Endothelial cell (in vitro differentiated cells): Measurements from ENCODE around the gene TSN. TPM values are rescaled to one million over a fixed set of nuclear protein-coding genes. Genes with fewer than 3 reads are reported as not detected.

Source experiments
- DNase-seq: peaks from one replicate; pipeline ENCODE4 v3.0.0; 2021; ENCODE audit warnings: low spot score
- H3K27ac Mint-ChIP-seq: one replicate; pipeline ENCODE4 v1.8.0; 2021; ENCODE audit warnings: mixed read lengths, inconsistent platforms; ENCODE audit not compliant: unreplicated experiment
- H3K27me3 Mint-ChIP-seq: one replicate; pipeline ENCODE4 v1.8.0; 2021; ENCODE audit warnings: mild to moderate bottlenecking, moderate library complexity, mixed read lengths, inconsistent platforms; ENCODE audit not compliant: unreplicated experiment
- H3K36me3 Mint-ChIP-seq: one replicate; pipeline ENCODE4 v1.8.0; 2021; ENCODE audit warnings: mild to moderate bottlenecking, low read depth, mixed read lengths, inconsistent platforms; ENCODE audit not compliant: unreplicated experiment
- H3K4me1 Mint-ChIP-seq: one replicate; pipeline ENCODE4 v1.8.0; 2021; ENCODE audit warnings: mild to moderate bottlenecking, mixed read lengths, inconsistent platforms; ENCODE audit not compliant: unreplicated experiment
- H3K4me3 Mint-ChIP-seq: one replicate; pipeline ENCODE4 v1.8.0; 2021; ENCODE audit warnings: mild to moderate bottlenecking, mixed read lengths, inconsistent platforms; ENCODE audit not compliant: unreplicated experiment
- H3K9me3 Mint-ChIP-seq: one replicate; pipeline ENCODE4 v1.8.0; 2021; ENCODE audit warnings: mixed read lengths, inconsistent platforms; ENCODE audit not compliant: unreplicated experiment
- total RNA-seq: library from RNA; stranded (reverse); fragmentation: NEBNext Ultra II Directional; extraction: Animal tissue kit (Norgen Biotek cat#: 25700); gene quantifications from one replicate; pipeline ENCODE4 v1.2.1, GENCODE V29; 2021; ENCODE audit not compliant: unreplicated experiment
- TF ChIP-seq, protein P1 (sequence below): fragments of 200-600 bp; sonication (generic); IDR thresholded peaks from one replicate; pipeline ENCODE4 v1.5.0; 2021; ENCODE audit warnings: antibody characterized with exemption; ENCODE audit not compliant: unreplicated experiment

Gene TSN
- total RNA-seq, 1 donor from 2014 or later: 264 TPM

DNA sequence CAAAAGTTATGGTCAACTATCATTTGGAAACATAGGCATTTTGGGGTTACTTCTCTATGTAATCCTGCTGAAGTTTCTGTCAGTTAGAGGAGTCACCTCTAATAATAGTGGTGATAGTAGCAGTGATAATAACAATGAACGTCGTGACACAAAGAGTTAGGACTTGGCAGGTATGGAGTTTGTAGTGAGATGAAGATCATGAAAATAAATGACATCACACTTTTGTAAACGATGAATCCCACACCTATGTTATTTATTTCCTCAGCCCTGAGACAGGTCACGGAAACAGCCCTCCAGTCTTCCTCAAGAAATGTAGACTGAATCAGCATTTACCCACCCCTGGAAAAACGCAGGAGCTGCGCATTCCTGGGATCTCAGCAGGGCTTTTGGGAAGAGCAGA, 38.8 kb downstream of the TSN start:
- Mint-ChIP-seq H3K4me3 (no peak overlapping the region), H3K36me3 (no peaks in the 10 kb centered on the region), H3K27me3 (peaks cover 4% of the 10 kb centered on the region), H3K27ac (no peak overlapping the region), H3K9me3 (no peaks in the 10 kb centered on the region), H3K4me1 (peaks cover 28% of the 10 kb centered on the region)
- TF ChIP-seq, protein P1, sequence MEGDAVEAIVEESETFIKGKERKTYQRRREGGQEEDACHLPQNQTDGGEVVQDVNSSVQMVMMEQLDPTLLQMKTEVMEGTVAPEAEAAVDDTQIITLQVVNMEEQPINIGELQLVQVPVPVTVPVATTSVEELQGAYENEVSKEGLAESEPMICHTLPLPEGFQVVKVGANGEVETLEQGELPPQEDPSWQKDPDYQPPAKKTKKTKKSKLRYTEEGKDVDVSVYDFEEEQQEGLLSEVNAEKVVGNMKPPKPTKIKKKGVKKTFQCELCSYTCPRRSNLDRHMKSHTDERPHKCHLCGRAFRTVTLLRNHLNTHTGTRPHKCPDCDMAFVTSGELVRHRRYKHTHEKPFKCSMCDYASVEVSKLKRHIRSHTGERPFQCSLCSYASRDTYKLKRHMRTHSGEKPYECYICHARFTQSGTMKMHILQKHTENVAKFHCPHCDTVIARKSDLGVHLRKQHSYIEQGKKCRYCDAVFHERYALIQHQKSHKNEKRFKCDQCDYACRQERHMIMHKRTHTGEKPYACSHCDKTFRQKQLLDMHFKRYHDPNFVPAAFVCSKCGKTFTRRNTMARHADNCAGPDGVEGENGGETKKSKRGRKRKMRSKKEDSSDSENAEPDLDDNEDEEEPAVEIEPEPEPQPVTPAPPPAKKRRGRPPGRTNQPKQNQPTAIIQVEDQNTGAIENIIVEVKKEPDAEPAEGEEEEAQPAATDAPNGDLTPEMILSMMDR: no peak
- DNase-seq: no peak

DNA sequence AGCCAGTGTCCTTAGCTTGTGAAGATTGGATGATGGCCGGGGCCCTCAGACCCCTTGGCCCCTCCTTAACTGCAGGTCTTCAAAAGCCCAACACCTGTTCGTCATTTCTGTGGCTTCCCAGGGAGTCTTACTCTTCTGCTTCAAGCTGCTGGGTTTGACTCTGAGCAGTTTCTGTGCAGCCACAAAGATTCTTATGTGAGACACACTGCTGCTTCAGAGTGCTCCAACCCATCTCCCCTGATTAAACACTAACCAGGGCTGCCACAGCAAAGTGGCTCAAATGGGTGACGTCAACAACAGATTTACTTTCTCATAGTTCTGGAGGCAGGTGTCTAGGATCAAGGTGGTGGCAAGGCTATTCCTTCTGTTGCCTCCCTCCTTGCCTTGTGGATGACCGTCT, 40.8 kb downstream of the TSN start:
- Mint-ChIP-seq H3K9me3 (no peaks in the 10 kb centered on the region), H3K4me3 (no peak overlapping the region), H3K27ac (no peak overlapping the region), H3K27me3 (peaks cover 6% of the 10 kb centered on the region), H3K36me3 (no peaks in the 10 kb centered on the region), H3K4me1 (peaks cover 14% of the 10 kb centered on the region)
- TF ChIP-seq, protein P1: no peak
- DNase-seq: no peak

DNA sequence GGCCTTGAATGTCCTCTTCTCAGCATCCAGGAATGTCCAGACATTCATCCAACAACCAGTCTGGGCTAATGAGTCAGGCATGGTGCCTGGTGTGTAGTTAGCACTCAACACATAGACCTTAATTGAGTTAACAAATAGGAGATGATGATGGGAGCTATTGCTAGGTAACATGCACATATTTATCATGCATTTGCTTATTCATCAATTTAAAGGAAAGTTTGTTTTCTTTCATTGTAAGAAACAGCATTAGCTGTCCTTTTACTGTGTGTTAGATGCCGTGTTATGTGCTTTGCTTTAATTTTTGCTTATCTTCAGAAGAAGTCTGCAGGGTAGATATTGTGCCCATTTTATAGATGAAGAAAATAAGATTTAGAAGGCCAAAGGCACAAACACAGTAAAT, 43.2 kb downstream of the TSN start:
- H3K4me1 Mint-ChIP-seq: peaks cover 12% of the 10 kb centered on the region
- no peaks in the 10 kb centered on the region for H3K36me3 Mint-ChIP-seq
- no peak overlapping the region for H3K27ac Mint-ChIP-seq
- no peak for DNase-seq
- TF ChIP-seq, protein P1: no peak
- H3K9me3 Mint-ChIP-seq: peaks cover 7% of the 10 kb centered on the region
- no peak overlapping the region for H3K4me3 Mint-ChIP-seq
- peaks cover 4% of the 10 kb centered on the region for H3K27me3 Mint-ChIP-seq

DNA sequence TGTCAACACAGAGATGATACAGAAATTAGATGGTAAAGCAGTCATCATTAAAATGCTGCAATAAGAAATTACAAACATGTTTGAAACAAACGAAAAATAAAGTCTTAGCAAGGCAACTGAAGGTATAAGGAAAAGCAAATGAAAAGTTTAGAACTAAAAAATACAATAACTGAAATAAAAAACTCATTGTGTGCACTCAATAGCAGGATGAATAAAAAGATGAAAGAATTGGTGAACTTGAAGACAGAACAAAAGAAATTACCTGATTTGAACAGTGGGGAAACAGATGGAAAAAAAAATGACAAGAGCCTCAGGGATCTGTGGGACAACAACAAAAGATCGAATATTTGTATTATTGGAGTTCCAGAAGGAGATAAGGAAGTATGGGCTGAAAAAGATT, 46.5 kb downstream of the TSN start:
- Mint-ChIP-seq H3K27ac (peak overlapping the region; percentile 7), H3K4me1 (peaks cover 35% of the 10 kb centered on the region), H3K9me3 (peaks cover 7% of the 10 kb centered on the region), H3K27me3 (peaks cover 7% of the 10 kb centered on the region), H3K4me3 (no peak overlapping the region), H3K36me3 (no peaks in the 10 kb centered on the region)
- TF ChIP-seq, protein P1: no peak
- DNase-seq: no peak

DNA sequence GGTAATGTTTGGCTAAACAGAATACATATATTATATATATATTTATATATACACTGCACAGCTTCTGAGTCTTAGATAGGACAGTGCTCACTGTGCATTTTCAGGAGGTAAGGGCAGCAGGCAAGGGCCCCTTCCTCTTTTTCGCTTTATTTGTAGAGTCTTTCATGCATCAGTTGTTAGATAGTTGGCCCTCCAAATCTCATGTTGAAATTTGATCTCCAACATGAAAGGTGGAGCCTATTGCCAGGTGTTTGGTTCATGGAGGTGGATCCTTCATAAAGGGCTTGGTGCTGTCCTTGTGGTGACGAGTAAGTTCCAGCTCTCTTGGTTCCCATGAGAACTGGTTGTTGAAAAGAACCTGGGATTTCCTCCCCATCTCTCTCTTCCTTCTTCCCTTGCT, 48.1 kb downstream of the TSN start:
- Mint-ChIP-seq H3K27me3 (peaks cover 4% of the 10 kb centered on the region), H3K27ac (peak overlapping the region; percentile 70), H3K4me1 (peaks cover 37% of the 10 kb centered on the region), H3K36me3 (no peaks in the 10 kb centered on the region), H3K4me3 (no peak overlapping the region), H3K9me3 (peaks cover 7% of the 10 kb centered on the region)
- DNase-seq: no peak
- TF ChIP-seq, protein P1: no peak
